NT2/D1 (cell line): ENCODE data around the gene TLE4.

Experiments used
- SUZ12 ChIP-seq: IDR thresholded peaks from 2 replicates; pipeline ENCODE4 v1.6.1; 2011; ENCODE audit not compliant: insufficient read length, insufficient read depth; ENCODE audit errors: extremely low read depth
- YY1 ChIP-seq: IDR thresholded peaks from 2 replicates; pipeline ENCODE4 v1.6.1; 2011; ENCODE audit not compliant: insufficient read length, insufficient read depth
- ZNF274 ChIP-seq: IDR thresholded peaks from 2 replicates; pipeline ENCODE4 v1.6.1; 2011; ENCODE audit warnings: mild to moderate bottlenecking, low read depth, low read length

DNA sequence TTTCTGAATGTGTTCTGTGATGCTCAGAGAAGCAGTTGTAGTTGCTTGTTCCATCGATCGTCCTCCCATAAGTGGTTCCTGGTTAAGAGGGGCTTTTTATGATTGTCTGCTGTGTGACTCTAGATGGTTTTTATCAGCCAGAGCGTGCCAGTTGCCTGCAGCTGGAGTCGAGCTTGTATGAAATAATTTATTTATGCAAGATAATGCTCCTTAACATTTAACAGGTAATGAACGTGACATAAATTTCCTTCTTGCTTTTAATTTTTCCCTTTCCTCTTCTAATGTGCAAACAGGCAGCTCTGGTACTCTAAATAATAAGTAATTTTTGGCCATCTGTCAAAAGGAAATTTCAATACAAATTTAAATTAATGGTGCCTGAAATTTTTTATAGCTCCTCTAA is 84.4 kb downstream of the TLE4 start:
- TF ChIP-seq YY1, result no peak
- no peak for TF ChIP-seq SUZ12
- no peak for TF ChIP-seq ZNF274
